Prostate gland (tissue), 2 donors: ENCODE measurements around the gene ZMPSTE24.
"Not testable (repeated sequence)": the region's sequence is repeated elsewhere in the genome, so short reads cannot be mapped to it uniquely, and the experiment has no call there.

ENCODE experiments used
- CTCF ChIP-seq, 4 experiments: fragments of 200-600 bp in 2 of 4; fragments of 450-650 bp in 2 of 4; sonication (generic) in 2 of 4; IDR thresholded peaks; 1 replicate in 3 of 4; 2 replicates in 1 of 4; pipeline ENCODE4 v1.5.1; 2016 to 2019; ENCODE audit warnings: antibody characterized with exemption in 4 of 4, mild to moderate bottlenecking in 2 of 4, moderate library complexity in 2 of 4
- POLR2A ChIP-seq: fragments of 450-650 bp; IDR thresholded peaks from one replicate; pipeline ENCODE4 v1.6.1; 2016; ENCODE audit warnings: antibody characterized with exemption, mild to moderate bottlenecking
- POLR2AphosphoS5 ChIP-seq: sonication (generic); formaldehyde crosslinking; IDR thresholded peaks from one replicate; pipeline ENCODE4 v1.6.1; 2017; ENCODE audit warnings: antibody characterized with exemption

DNA sequence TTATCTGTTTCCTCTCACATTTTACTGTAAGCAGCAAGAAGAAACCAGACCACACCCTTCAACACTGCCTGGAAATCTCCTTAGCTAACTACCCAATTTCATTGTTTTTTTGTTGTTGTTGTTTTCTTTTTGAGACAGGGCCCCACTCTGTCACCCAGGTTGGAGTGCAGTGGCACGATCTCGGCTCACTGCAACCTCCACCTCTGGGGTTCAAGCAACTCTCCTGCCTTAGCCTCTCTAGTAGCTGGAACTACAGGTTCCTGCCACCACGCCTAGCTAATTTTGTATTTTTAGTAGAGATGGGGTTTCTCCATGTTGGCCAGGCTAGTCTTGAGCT, 84.3 kb downstream of the ZMPSTE24 start:
- not testable (repeated sequence) for TF ChIP-seq CTCF (IDR thresholded peaks at IDR 0.05); POLR2A; POLR2AphosphoS5
